ENCODE data around the gene ATP5F1B.

DNA sequence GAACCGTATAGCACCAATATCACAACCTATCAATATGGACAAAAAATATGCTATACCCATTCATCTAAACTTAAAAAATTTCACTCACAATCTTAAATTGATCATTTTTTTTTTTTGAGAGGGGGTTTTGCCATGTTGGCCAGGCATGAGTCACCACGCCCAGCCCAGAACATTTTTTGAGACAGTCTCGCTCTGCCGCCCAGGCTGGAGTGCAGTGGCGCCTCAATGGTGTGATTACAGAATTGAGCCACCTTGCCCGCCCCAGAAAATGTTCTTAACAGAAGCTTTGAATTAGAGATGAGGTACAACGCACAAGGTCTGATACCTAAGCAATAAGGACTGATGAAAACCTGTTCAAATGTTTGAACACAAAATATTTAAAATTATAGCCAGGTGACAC is 15.8 kb upstream of the ATP5F1B start:
- TF ChIP-seq, protein P1, sequence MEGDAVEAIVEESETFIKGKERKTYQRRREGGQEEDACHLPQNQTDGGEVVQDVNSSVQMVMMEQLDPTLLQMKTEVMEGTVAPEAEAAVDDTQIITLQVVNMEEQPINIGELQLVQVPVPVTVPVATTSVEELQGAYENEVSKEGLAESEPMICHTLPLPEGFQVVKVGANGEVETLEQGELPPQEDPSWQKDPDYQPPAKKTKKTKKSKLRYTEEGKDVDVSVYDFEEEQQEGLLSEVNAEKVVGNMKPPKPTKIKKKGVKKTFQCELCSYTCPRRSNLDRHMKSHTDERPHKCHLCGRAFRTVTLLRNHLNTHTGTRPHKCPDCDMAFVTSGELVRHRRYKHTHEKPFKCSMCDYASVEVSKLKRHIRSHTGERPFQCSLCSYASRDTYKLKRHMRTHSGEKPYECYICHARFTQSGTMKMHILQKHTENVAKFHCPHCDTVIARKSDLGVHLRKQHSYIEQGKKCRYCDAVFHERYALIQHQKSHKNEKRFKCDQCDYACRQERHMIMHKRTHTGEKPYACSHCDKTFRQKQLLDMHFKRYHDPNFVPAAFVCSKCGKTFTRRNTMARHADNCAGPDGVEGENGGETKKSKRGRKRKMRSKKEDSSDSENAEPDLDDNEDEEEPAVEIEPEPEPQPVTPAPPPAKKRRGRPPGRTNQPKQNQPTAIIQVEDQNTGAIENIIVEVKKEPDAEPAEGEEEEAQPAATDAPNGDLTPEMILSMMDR (conservative IDR thresholded peaks at IDR 0.05 in 1 of 2, IDR thresholded peaks at IDR 0.05 in 1 of 2; ENCODE audit: low read depth in 1 of 2, low read length in 2 of 2) = no peak
- no peak for TF ChIP-seq EZH2 (IDR thresholded peaks at IDR 0.05; ENCODE audit: low read length, missing control alignments)
